GM12878 (cell line): ENCODE results near the gene KDM5C.

Experiments
- CEBPZ ChIP-seq: fragments of 150-350 bp; IDR thresholded peaks from 2 replicates; pipeline ENCODE4 v1.6.1; 2016; ENCODE audit warnings: low read depth, low read length
- CHD4 ChIP-seq: fragments of 200-600 bp; sonication (generic); IDR thresholded peaks from 2 replicates; pipeline ENCODE4 v1.6.1; 2016; ENCODE audit warnings: mild to moderate bottlenecking
- EGR1 ChIP-seq, 2 experiments: IDR thresholded peaks; 1 replicate in 1 of 2; 2 replicates in 1 of 2; pipeline ENCODE4 v1.6.1; 2011 to 2012; ENCODE audit warnings: low read depth in 2 of 2, low read length in 2 of 2, borderline replicate concordance in 1 of 2, mild to moderate bottlenecking in 1 of 2, moderate library complexity in 1 of 2
- POLR2AphosphoS5 ChIP-seq: IDR thresholded peaks from 2 replicates; pipeline ENCODE4 v1.6.1; 2011; ENCODE audit warnings: mild to moderate bottlenecking, low read length, inconsistent platforms
- POU2F2 ChIP-seq: IDR thresholded peaks from 3 replicates; pipeline ENCODE4 v1.6.1; 2011; ENCODE audit warnings: low read depth, mild to moderate bottlenecking, low read length, borderline replicate concordance
- PRDM15 ChIP-seq: fragments of 450-650 bp; formaldehyde crosslinking; IDR thresholded peaks from 2 replicates; pipeline ENCODE4 v1.4.0; 2020; ENCODE audit warnings: mild to moderate bottlenecking, moderate library complexity
- SREBF2 ChIP-seq: IDR thresholded peaks from 2 replicates; pipeline ENCODE4 v1.6.1; 2012; ENCODE audit warnings: mild to moderate bottlenecking, low read length
- ZSCAN29 ChIP-seq: fragments of 450-650 bp; IDR thresholded peaks from 2 replicates; pipeline ENCODE4 v1.6.1; 2017; ENCODE audit warnings: mild to moderate bottlenecking, moderate library complexity

GRCh38 chrX:53184836-53185235 is 40.2 kb downstream of the KDM5C start:
- TF ChIP-seq ZSCAN29 (no peak), PRDM15 (CRISPR knock-in tag) (no peak), POLR2AphosphoS5 (no peak), CHD4 (no peak), SREBF2 (no peak), CEBPZ (no peak), POU2F2 (no peak), EGR1 (IDR thresholded peaks at IDR 0.05; ENCODE audit: borderline replicate concordance in 1 of 2, low read depth in 2 of 2, low read length in 2 of 2) (no peak)
